HepG2 (cell line): Measurements from ENCODE around the gene ZNF747. TPM values are rescaled to one million over a fixed set of nuclear protein-coding genes. Genes with fewer than 3 reads are reported as not detected.

Source experiments
- AGO2 ChIP-seq: fragments of 200-400 bp; formaldehyde crosslinking; optimal IDR thresholded peaks from 2 replicates; pipeline ENCODE3; 2017; ENCODE audit warnings: mild to moderate bottlenecking, low read depth, low read length, moderate library complexity
- FOXC1 ChIP-seq: sonication (generic); formaldehyde crosslinking; IDR thresholded peaks from 2 replicates; pipeline ENCODE4 v1.8.0; 2022; ENCODE audit warnings: mild to moderate bottlenecking, missing genetic modification reagents, borderline replicate concordance
- HHEX ChIP-seq: IDR thresholded peaks from 2 replicates; pipeline ENCODE4 v1.6.1; 2016; ENCODE audit warnings: control low read depth
- IRF1 ChIP-seq: sonication (generic); formaldehyde crosslinking; IDR thresholded peaks from 2 replicates; pipeline ENCODE4 v1.4.0; 2020; ENCODE audit warnings: low read depth, mild to moderate bottlenecking, missing genetic modification reagents
- MBD4 ChIP-seq: IDR thresholded peaks from 2 replicates; pipeline ENCODE4 v1.6.1; 2012; ENCODE audit warnings: low read length, inconsistent platforms, borderline replicate concordance
- MIXL1 ChIP-seq: IDR thresholded peaks from 2 replicates; pipeline ENCODE4 v1.6.1; 2016
- NFKBIZ ChIP-seq: IDR thresholded peaks from 2 replicates; pipeline ENCODE4 v1.6.1; 2018; ENCODE audit warnings: missing genetic modification reagents, missing compliant biosample characterization
- NR1H2 ChIP-seq: sonication (generic); formaldehyde crosslinking; IDR thresholded peaks from 2 replicates; pipeline ENCODE4 v1.8.1; 2022; ENCODE audit warnings: low read depth, missing genetic modification reagents, borderline replicate concordance
- RFXANK ChIP-seq: IDR thresholded peaks from 2 replicates; pipeline ENCODE4 v1.6.1; 2016
- SIX4 ChIP-seq: sonication (generic); formaldehyde crosslinking; IDR thresholded peaks from 2 replicates; pipeline ENCODE4 v1.4.0; 2020; ENCODE audit warnings: missing genetic modification reagents
- SPEN ChIP-seq: sonication (generic); formaldehyde crosslinking; IDR thresholded peaks from 2 replicates; pipeline ENCODE4 v1.5.1; 2020; ENCODE audit warnings: low read depth, mild to moderate bottlenecking, missing genetic modification reagents
- ZBTB46 ChIP-seq: sonication (generic); formaldehyde crosslinking; IDR thresholded peaks from 2 replicates; pipeline ENCODE4 v1.4.0; 2020; ENCODE audit warnings: mild to moderate bottlenecking, missing genetic modification reagents, borderline replicate concordance
- ZFP36L1 ChIP-seq: sonication (generic); formaldehyde crosslinking; IDR thresholded peaks from 2 replicates; pipeline ENCODE4 v1.8.0; 2022; ENCODE audit warnings: mild to moderate bottlenecking, missing genetic modification reagents, moderate library complexity
- ZFP62 ChIP-seq: sonication (generic); formaldehyde crosslinking; IDR thresholded peaks from 2 replicates; pipeline ENCODE4 v1.4.0; 2020; ENCODE audit warnings: missing genetic modification reagents
- ZNF124 ChIP-seq: sonication (generic); formaldehyde crosslinking; IDR thresholded peaks from 2 replicates; pipeline ENCODE4 v1.4.0; 2020; ENCODE audit warnings: missing genetic modification reagents
- ZNF180 ChIP-seq: sonication (generic); formaldehyde crosslinking; IDR thresholded peaks from 2 replicates; pipeline ENCODE4 v1.4.0; 2020; ENCODE audit warnings: low read depth, missing genetic modification reagents, borderline replicate concordance
- ZNF431 ChIP-seq: sonication (generic); formaldehyde crosslinking; IDR thresholded peaks from 2 replicates; pipeline ENCODE4 v1.9.0; 2022; ENCODE audit warnings: missing genetic modification reagents, low read depth, mild to moderate bottlenecking, borderline replicate concordance
- ZNF816 ChIP-seq: sonication (generic); formaldehyde crosslinking; IDR thresholded peaks from 2 replicates; pipeline ENCODE4 v1.8.0; 2022; ENCODE audit warnings: missing genetic modification reagents, mild to moderate bottlenecking, borderline replicate concordance
- ZNF83 ChIP-seq: sonication (generic); formaldehyde crosslinking; IDR thresholded peaks from 2 replicates; pipeline ENCODE4 v1.4.0; 2020; ENCODE audit warnings: missing genetic modification reagents, mild to moderate bottlenecking, borderline replicate concordance
- polyA plus RNA-seq, 8 experiments: library from polyadenylated mRNA; depleted of rRNA in 3 of 8; stranded (reverse) in 7 of 8; unstranded in 1 of 8; fragments of >200 nt; fragmentation: Illumina TruSeq in 4 of 8; extraction: Trizol in 4 of 8; gene quantifications; 2 replicates each; pipeline versions ENCODE4 v1.2.1 to v1.2.3, GENCODE V29; 2011 to 2016; ENCODE audit warnings: low read depth in 4 of 8, missing spikeins in 1 of 8, mixed read lengths in 1 of 8; ENCODE audit not compliant: insufficient read depth in 1 of 8
- total RNA-seq, 5 experiments: library from RNA; depleted of rRNA; stranded (reverse); fragments of >200 nt; fragmentation: Illumina TruSeq; extraction: Trizol; gene quantifications; 2 replicates each; pipeline ENCODE4 v1.2.3, GENCODE V29; 2016; ENCODE audit warnings: low read depth in 1 of 5
- TF ChIP-seq, protein P1 (sequence below): sonication (generic); formaldehyde crosslinking; IDR thresholded peaks from 2 replicates; pipeline ENCODE4 v1.4.0; 2020; ENCODE audit warnings: missing genetic modification reagents, mild to moderate bottlenecking, borderline replicate concordance
- TF ChIP-seq, protein P2 (sequence below): IDR thresholded peaks from 2 replicates; pipeline ENCODE4 v1.6.1; 2016; ENCODE audit warnings: low read depth, borderline replicate concordance
- TF ChIP-seq, protein P3 (sequence below): sonication (generic); formaldehyde crosslinking; IDR thresholded peaks from 2 replicates; pipeline ENCODE4 v1.4.0; 2020; ENCODE audit warnings: missing genetic modification reagents

ZNF747 gene
- total and polyA plus RNA-seq, 2 of the 13 experiments (the other 11 are each of a cell fraction or from before 2014, with no cell fraction given), result 7.2 to 10.2 TPM

DNA sequence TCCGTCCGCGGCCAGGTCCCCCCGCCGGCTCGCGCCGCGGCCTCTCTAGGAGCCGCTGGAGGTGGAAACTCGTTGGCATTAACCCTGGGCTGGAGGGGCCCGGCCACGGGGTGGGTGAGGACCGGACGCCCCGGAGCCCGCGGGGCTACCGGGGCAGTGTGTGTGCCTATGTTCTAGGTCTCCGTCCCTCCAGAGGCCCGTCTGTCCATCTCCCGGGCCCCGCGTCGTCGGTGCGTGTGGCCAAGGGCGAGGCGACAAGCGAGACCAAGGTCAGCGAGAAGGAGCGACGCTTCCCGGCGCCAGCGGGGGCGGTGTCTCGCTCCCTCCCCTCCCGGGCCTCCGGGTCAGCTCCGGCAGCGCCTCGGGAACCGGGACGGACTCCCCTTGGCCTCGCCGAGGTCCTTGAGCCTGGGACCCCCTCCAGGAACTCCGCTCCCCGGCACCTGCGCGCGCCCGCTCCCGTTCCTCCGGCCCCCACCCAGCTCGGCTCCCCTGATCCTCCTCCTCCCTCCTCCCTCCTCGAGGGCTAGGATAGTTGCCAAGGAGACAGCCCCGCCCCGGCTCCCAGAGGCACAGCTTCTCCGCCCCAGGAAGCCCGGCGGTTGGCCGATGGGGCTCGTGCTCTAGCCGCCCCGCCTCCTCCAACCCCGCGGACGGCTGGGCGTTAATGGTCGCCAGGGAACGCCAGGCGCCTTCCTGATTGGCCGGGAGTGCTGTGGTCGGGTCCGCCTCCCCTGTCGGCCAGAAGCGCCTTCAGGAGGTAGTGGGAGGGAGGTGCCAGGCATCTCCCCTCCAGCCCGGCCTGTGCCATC, 7.6 kb downstream of the ZNF747 start (continued):
- TF ChIP-seq, protein P1, sequence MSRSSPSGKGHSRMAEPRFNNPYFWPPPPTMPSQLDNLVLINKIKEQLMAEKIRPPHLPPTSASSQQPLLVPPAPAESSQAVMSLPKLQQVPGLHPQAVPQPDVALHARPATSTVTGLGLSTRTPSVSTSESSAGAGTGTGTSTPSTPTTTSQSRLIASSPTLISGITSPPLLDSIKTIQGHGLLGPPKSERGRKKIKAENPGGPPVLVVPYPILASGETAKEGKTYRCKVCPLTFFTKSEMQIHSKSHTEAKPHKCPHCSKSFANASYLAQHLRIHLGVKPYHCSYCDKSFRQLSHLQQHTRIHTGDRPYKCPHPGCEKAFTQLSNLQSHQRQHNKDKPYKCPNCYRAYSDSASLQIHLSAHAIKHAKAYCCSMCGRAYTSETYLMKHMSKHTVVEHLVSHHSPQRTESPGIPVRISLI (CRISPR knock-in tag), result 0 out of 2 replicates have a peak, but pooled peaks have one; percentile 25
- TF ChIP-seq MBD4 (no peak), ZFP36L1 (CRISPR knock-in tag) (no peak), FOXC1 (CRISPR knock-in tag) (peak; percentile 76), ZNF816 (CRISPR knock-in tag) (no peak), NFKBIZ (CRISPR knock-in tag) (no peak), RFXANK (no peak), ZFP62 (CRISPR knock-in tag) (no peak), IRF1 (no peak), HHEX (CRISPR knock-in tag) (no peak), ZBTB46 (CRISPR knock-in tag) (no peak), ZNF124 (0 out of 2 replicates have a peak, but pooled peaks have one; percentile 38), ZNF180 (CRISPR knock-in tag) (no peak), ZNF83 (CRISPR knock-in tag) (no peak), AGO2 (peak; percentile 98), SIX4 (CRISPR knock-in tag) (peak; percentile 19; the same call in 1 of the 2 replicates), MIXL1 (CRISPR knock-in tag) (peak; percentile 53; the same call in 1 of the 2 replicates), NR1H2 (CRISPR knock-in tag) (no peak), SPEN (CRISPR knock-in tag) (peak; percentile 60; the same call in 1 of the 2 replicates), ZNF431 (CRISPR knock-in tag) (peak; percentile 52)
- TF ChIP-seq, protein P2, sequence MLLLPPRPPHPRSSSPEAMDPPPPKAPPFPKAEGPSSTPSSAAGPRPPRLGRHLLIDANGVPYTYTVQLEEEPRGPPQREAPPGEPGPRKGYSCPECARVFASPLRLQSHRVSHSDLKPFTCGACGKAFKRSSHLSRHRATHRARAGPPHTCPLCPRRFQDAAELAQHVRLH (CRISPR knock-in tag), result no peak; the same call in 1 of the 2 replicates
- TF ChIP-seq, protein P3, sequence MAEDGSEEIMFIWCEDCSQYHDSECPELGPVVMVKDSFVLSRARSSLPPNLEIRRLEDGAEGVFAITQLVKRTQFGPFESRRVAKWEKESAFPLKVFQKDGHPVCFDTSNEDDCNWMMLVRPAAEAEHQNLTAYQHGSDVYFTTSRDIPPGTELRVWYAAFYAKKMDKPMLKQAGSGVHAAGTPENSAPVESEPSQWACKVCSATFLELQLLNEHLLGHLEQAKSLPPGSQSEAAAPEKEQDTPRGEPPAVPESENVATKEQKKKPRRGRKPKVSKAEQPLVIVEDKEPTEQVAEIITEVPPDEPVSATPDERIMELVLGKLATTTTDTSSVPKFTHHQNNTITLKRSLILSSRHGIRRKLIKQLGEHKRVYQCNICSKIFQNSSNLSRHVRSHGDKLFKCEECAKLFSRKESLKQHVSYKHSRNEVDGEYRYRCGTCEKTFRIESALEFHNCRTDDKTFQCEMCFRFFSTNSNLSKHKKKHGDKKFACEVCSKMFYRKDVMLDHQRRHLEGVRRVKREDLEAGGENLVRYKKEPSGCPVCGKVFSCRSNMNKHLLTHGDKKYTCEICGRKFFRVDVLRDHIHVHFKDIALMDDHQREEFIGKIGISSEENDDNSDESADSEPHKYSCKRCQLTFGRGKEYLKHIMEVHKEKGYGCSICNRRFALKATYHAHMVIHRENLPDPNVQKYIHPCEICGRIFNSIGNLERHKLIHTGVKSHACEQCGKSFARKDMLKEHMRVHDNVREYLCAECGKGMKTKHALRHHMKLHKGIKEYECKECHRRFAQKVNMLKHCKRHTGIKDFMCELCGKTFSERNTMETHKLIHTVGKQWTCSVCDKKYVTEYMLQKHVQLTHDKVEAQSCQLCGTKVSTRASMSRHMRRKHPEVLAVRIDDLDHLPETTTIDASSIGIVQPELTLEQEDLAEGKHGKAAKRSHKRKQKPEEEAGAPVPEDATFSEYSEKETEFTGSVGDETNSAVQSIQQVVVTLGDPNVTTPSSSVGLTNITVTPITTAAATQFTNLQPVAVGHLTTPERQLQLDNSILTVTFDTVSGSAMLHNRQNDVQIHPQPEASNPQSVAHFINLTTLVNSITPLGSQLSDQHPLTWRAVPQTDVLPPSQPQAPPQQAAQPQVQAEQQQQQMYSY (CRISPR knock-in tag), result no peak
